PC-9 (cell line): ENCODE data around the gene PRKX. TPM values are rescaled to one million over a fixed set of nuclear protein-coding genes. Genes with fewer than 3 reads are reported as not detected.

Experiments
- BruUV-seq: library from RNA; stranded (reverse); fragments of 400-500 nt; replicated peaks from 2 replicates; lab custom pipeline; 2021; lab: Mats Ljungman, UMichigan
- CTCF ChIA-PET: fragments of 300-600 bp; sonication (Branson Sonifier 250); formaldehyde crosslinking; loops from one replicate; lab custom pipeline; 2022; ENCODE audit warnings: antibody characterized with exemption; lab: Charles Lee
- POLR2A ChIA-PET: fragments of 300-600 bp; sonication (Branson Sonifier 250); formaldehyde crosslinking; loops from one replicate; lab custom pipeline; 2022; ENCODE audit warnings: antibody characterized with exemption; ENCODE audit not compliant: unreplicated experiment; lab: Charles Lee
- DNase-seq, 2 experiments: peaks; one replicate each; pipeline versions ENCODE4 v3.0.0 to v3.0.0-alpha.2; 2015 to 2022; ENCODE audit warnings: mixed read lengths in 1 of 2
- H2AFZ ChIP-seq: fragments of 200-600 bp; sonication (generic); 2 replicates; pipeline ENCODE4 v1.8.1; 2017; ENCODE audit warnings: antibody characterized with exemption
- H3F3A ChIP-seq: fragments of 200-600 bp; sonication (generic); 2 replicates; pipeline ENCODE4 v1.8.1; 2017; ENCODE audit warnings: antibody characterized with exemption, mild to moderate bottlenecking, low read depth; ENCODE audit not compliant: insufficient read depth
- H3K27ac ChIP-seq: fragments of 200-600 bp; sonication (generic); 2 replicates; pipeline ENCODE4 v1.6.1; 2016; ENCODE audit warnings: mixed run types
- H3K27me3 ChIP-seq: fragments of 200-600 bp; sonication (generic); 2 replicates; pipeline ENCODE4 v1.6.1; 2016; ENCODE audit warnings: low read depth, mixed run types; ENCODE audit not compliant: insufficient read depth
- H3K36me3 ChIP-seq: fragments of 200-600 bp; sonication (generic); 2 replicates; pipeline ENCODE4 v1.6.1; 2016; ENCODE audit warnings: low read depth, mixed run types
- H3K4me1 ChIP-seq: fragments of 200-600 bp; sonication (generic); replicated peaks from 2 replicates; pipeline ENCODE4 v1.6.1; 2016; ENCODE audit warnings: mixed run types; ENCODE audit not compliant: insufficient read depth
- H3K4me2 ChIP-seq: fragments of 200-600 bp; sonication (generic); 2 replicates; pipeline ENCODE4 v1.6.1; 2017; ENCODE audit warnings: mixed run types
- H3K4me3 ChIP-seq: fragments of 200-600 bp; sonication (generic); 2 replicates; pipeline ENCODE4 v1.6.1; 2016; ENCODE audit warnings: mixed run types
- H3K79me2 ChIP-seq: fragments of 200-600 bp; sonication (generic); 2 replicates; pipeline ENCODE4 v1.6.1; 2017; ENCODE audit warnings: low read depth, mixed run types
- H3K9me2 ChIP-seq: fragments of 200-600 bp; sonication (generic); 2 replicates; pipeline ENCODE4 v1.8.1; 2017; ENCODE audit warnings: mild to moderate bottlenecking; ENCODE audit not compliant: insufficient read depth
- H3K9me3 ChIP-seq: fragments of 200-600 bp; sonication (generic); 2 replicates; pipeline ENCODE4 v1.8.1; 2016; ENCODE audit warnings: low read depth; ENCODE audit not compliant: insufficient read depth
- H4K20me1 ChIP-seq: fragments of 200-600 bp; sonication (generic); 2 replicates; pipeline ENCODE4 v1.8.1; 2017; ENCODE audit not compliant: insufficient read depth
- EZH2 ChIP-seq: fragments of 200-600 bp; sonication (generic); IDR thresholded peaks from 2 replicates; pipeline ENCODE4 v1.8.0; 2017; ENCODE audit warnings: antibody characterized with exemption, low read depth
- intact Hi-C: fragments of 100-400 bp; cut with micrococcal nuclease; formaldehyde crosslinking; loops from one replicate; pipeline ENCODE4 v1.10.0; 2022; ENCODE audit not compliant: unreplicated experiment
- total RNA-seq: library from RNA; stranded (reverse); gene quantifications from 2 replicates; pipeline ENCODE4 v1.2.3, GENCODE V29; 2021
- TF ChIP-seq, protein P1 (sequence below): fragments of 200-600 bp; sonication (generic); conservative IDR thresholded peaks from 2 replicates; pipeline ENCODE4 v1.6.1; 2017; ENCODE audit warnings: mixed run types, antibody characterized with exemption, mild to moderate bottlenecking, moderate library complexity

PRKX gene
- total RNA-seq, 1 experiment from 2014 or later: 31.5 TPM

DNA sequence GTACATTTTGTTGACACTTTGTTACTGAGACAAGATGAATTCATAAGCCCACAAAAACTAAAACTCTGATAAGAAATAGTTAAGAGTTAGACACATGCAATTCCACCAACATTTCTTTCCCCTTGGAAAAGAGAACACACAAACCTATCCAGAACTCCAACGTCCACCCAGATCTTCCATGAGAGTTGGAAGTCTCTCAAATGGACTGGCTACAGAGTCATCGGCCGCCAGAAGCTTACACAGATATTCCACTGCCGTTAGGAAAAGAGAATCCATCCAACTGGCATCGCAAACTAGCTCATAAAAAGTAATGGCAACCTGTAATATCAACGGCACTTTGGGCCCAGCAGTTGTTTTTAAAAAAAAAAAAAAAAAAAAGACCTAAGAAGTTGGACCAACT, 114.7 kb downstream of the PRKX start:
- TF ChIP-seq, protein P1, sequence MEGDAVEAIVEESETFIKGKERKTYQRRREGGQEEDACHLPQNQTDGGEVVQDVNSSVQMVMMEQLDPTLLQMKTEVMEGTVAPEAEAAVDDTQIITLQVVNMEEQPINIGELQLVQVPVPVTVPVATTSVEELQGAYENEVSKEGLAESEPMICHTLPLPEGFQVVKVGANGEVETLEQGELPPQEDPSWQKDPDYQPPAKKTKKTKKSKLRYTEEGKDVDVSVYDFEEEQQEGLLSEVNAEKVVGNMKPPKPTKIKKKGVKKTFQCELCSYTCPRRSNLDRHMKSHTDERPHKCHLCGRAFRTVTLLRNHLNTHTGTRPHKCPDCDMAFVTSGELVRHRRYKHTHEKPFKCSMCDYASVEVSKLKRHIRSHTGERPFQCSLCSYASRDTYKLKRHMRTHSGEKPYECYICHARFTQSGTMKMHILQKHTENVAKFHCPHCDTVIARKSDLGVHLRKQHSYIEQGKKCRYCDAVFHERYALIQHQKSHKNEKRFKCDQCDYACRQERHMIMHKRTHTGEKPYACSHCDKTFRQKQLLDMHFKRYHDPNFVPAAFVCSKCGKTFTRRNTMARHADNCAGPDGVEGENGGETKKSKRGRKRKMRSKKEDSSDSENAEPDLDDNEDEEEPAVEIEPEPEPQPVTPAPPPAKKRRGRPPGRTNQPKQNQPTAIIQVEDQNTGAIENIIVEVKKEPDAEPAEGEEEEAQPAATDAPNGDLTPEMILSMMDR: no peak
- TF ChIP-seq EZH2: no peak
- no peaks in the 10 kb centered on the region for H3F3A ChIP-seq
- intact Hi-C loops: no loop called here
- H3K4me1 ChIP-seq: no peaks in the 10 kb centered on the region
- BruUV-seq: no TSS peak
- no peak overlapping the region for H3K4me2 ChIP-seq
- no peaks in the 10 kb centered on the region for H3K79me2 ChIP-seq
- H3K27me3 ChIP-seq: no peaks in the 10 kb centered on the region; the same call in 1 of the 2 replicates
- ChIA-PET POLR2A (no interaction called here), CTCF (no interaction called here)
- no peaks in the 10 kb centered on the region; the same call in 1 of the 2 replicates for H4K20me1 ChIP-seq
- DNase-seq: no peak
- H3K9me2 ChIP-seq: no peaks in the 10 kb centered on the region
- H2AFZ ChIP-seq: no peak overlapping the region
- H3K36me3 ChIP-seq: no peaks in the 10 kb centered on the region
- H3K9me3 ChIP-seq: no peaks in the 10 kb centered on the region
- no peak overlapping the region for H3K4me3 ChIP-seq
- no peak overlapping the region for H3K27ac ChIP-seq

DNA sequence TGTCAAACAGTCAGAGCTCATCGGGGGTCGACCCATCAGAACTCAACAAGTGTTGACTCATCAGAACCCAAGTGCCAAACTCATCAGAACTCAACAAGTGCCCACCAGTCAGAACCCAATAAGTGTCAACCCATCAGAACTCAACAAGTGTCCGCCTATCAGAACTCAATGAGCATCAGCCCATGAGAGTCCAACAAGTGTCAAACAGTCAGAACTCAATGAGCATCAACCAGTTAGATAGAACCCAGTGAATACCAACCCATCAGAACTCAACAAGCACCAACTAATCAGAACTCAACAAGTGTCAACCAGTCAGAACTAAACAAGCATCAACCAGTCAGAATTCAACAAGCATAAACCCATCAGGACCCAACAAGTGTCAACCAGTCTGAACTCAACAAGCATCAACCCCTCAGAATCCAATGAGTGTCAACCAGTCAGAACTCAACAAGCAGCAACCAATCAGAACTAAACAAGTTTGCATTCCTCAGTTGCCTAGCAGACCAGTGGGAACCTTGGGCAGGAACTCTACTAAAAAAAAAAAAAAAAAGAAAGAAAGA, 115.3 kb downstream of the PRKX start:
- no peaks in the 10 kb centered on the region for H3K9me2 ChIP-seq
- CTCF ChIA-PET: no interaction called here
- no peaks in the 10 kb centered on the region for H3F3A ChIP-seq
- H3K4me1 ChIP-seq: no peaks in the 10 kb centered on the region
- no peaks in the 10 kb centered on the region; the same call in 1 of the 2 replicates for H3K27me3 ChIP-seq
- no peak overlapping the region for H3K27ac ChIP-seq
- BruUV-seq: no TSS peak
- no peak overlapping the region for H3K4me2 ChIP-seq
- POLR2A ChIA-PET: no interaction called here
- intact Hi-C loops: no loop called here
- no peaks in the 10 kb centered on the region for H3K9me3 ChIP-seq
- DNase-seq: no peak
- no peak overlapping the region for H3K4me3 ChIP-seq
- H2AFZ ChIP-seq: no peak overlapping the region
- H3K79me2 ChIP-seq: no peaks in the 10 kb centered on the region
- no peak for TF ChIP-seq EZH2
- TF ChIP-seq, protein P1: no peak
- H3K36me3 ChIP-seq: no peaks in the 10 kb centered on the region
- no peaks in the 10 kb centered on the region; the same call in 1 of the 2 replicates for H4K20me1 ChIP-seq

DNA sequence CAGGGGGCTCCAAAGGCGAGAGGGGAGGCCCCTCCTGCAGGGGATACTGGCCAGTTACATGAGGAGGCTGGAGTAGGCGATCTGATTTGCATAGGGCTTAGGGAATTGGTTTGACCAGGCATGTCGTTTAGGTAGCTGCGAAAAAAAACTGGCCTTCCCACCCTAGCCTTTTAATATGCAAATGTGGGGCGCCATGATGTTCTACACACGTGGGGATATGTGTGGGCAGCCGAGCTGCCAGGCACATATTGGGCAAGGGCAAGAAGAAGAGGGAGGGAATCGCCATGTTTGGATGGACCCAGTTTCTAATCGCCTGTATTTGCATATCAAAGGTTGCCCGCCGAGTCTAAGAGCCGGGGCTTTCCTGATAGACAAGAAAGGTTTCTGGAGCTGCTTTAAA, 121.3 kb downstream of the PRKX start:
- no peaks in the 10 kb centered on the region for H3K36me3 ChIP-seq
- peaks cover 14% of the 10 kb centered on the region for H3K27me3 ChIP-seq
- no peak overlapping the region for H3K27ac ChIP-seq
- H2AFZ ChIP-seq: no peak overlapping the region
- H3K4me3 ChIP-seq: no peak overlapping the region
- no peaks in the 10 kb centered on the region for H4K20me1 ChIP-seq
- no peaks in the 10 kb centered on the region for H3K4me1 ChIP-seq
- H3K9me2 ChIP-seq: no peaks in the 10 kb centered on the region
- DNase-seq: no peak
- no peak for TF ChIP-seq EZH2
- TF ChIP-seq, protein P1: no peak
- BruUV-seq: no TSS peak
- no peak overlapping the region for H3K4me2 ChIP-seq
- H3K9me3 ChIP-seq: no peaks in the 10 kb centered on the region
- H3F3A ChIP-seq: no peaks in the 10 kb centered on the region
- ChIA-PET CTCF (no interaction called here), POLR2A (no interaction called here)
- intact Hi-C loops: no loop called here
- H3K79me2 ChIP-seq: no peaks in the 10 kb centered on the region
